Prostate gland (tissue), 2 donors: ENCODE measurements around the gene ADARB1. TPM values are rescaled to one million over a fixed set of nuclear protein-coding genes. Genes with fewer than 3 reads are reported as not detected.

Source experiments
- DNase-seq: peaks from one replicate; pipeline ENCODE4 v3.0.0-alpha.2; 2019; ENCODE audit warnings: low spot score
- H3K27ac ChIP-seq, 2 donors: fragments of 200-600 bp; sonication (generic); 2 replicates each; pipeline ENCODE4 v1.5.1; 2017 to 2019
- H3K27me3 ChIP-seq: fragments of 200-600 bp; sonication (generic); replicated peaks from 2 replicates; pipeline ENCODE4 v1.5.1; 2019; ENCODE audit not compliant: insufficient read depth
- H3K36me3 ChIP-seq, 2 donors: fragments of 200-600 bp; sonication (generic); 1 replicate in 1 of 2; 2 replicates in 1 of 2; pipeline versions ENCODE4 v1.5.1 to v1.8.1; 2017 to 2019
- H3K4me1 ChIP-seq: fragments of 200-600 bp; sonication (generic); replicated peaks from 2 replicates; pipeline ENCODE4 v1.5.1; 2019
- H3K4me3 ChIP-seq, 2 donors: fragments of 200-600 bp; sonication (generic); 2 replicates each; pipeline ENCODE4 v1.5.1; 2017 to 2019
- H3K9me3 ChIP-seq: fragments of 200-600 bp; sonication (generic); 2 replicates; pipeline ENCODE4 v1.5.1; 2017
- CTCF ChIP-seq, 4 experiments: fragments of 200-600 bp in 2 of 4; fragments of 450-650 bp in 2 of 4; sonication (generic) in 2 of 4; IDR thresholded peaks; 1 replicate in 3 of 4; 2 replicates in 1 of 4; pipeline ENCODE4 v1.5.1; 2016 to 2019; ENCODE audit warnings: antibody characterized with exemption in 4 of 4, mild to moderate bottlenecking in 2 of 4, moderate library complexity in 2 of 4
- POLR2A ChIP-seq: fragments of 450-650 bp; IDR thresholded peaks from one replicate; pipeline ENCODE4 v1.6.1; 2016; ENCODE audit warnings: antibody characterized with exemption, mild to moderate bottlenecking
- POLR2AphosphoS5 ChIP-seq: sonication (generic); formaldehyde crosslinking; IDR thresholded peaks from one replicate; pipeline ENCODE4 v1.6.1; 2017; ENCODE audit warnings: antibody characterized with exemption
- WGBS: methylation state at CpG from one replicate; pipeline ENCODE4 v1.1.5; 2018; 5-methylcytosine and 5-hydroxymethylcytosine counted together
- intact Hi-C: fragments of 100-400 bp; cut with DNase I; formaldehyde crosslinking; loops from one replicate; pipeline ENCODE4 v1.14.2; 2022
- total RNA-seq, 2 donors: library from RNA; depleted of rRNA; stranded (reverse); fragments of >200 nt; gene quantifications; one replicate each; pipeline ENCODE4 v1.1.0, GENCODE V29; 2016

The ADARB1 gene
- total RNA-seq, 2 donors from 2014 or later: 21.0 to 30.9 TPM

- intact Hi-C loops: loop anchor here (10.0 kb wide), 1 partner anchor 55 kb away; no protein-coding TSS in a partner anchor
- H3K4me3 ChIP-seq: no peak overlapping the region
- no peaks in the 10 kb centered on the region for H3K27me3 ChIP-seq
- H3K4me1 ChIP-seq: no peaks in the 10 kb centered on the region
- no peaks in the 10 kb centered on the region for H3K9me3 ChIP-seq
- no peak overlapping the region for H3K27ac ChIP-seq
- TF ChIP-seq CTCF (IDR thresholded peaks at IDR 0.05) (no peak), POLR2A (no peak)
- no peaks in the 10 kb centered on the region for H3K36me3 ChIP-seq
- WGBS: 97% methylated on average over 8 of the region's 8 CpGs
- DNase-seq: no peak
Measured at GRCh38 chr21:45200031-45200430, 125.7 kb downstream of the ADARB1 start.

GRCh38 chr21:45200581-45201296, 126.4 kb downstream of the ADARB1 start:
- Histone ChIP-seq H3K9me3 (no peaks in the 10 kb centered on the region), H3K4me1 (no peaks in the 10 kb centered on the region), H3K27me3 (no peaks in the 10 kb centered on the region), H3K36me3 (no peaks in the 10 kb centered on the region), H3K4me3 (no peak overlapping the region), H3K27ac (no peak overlapping the region)
- 86% methylated on average over 16 of the region's 16 CpGs for WGBS
- DNase-seq: no peak
- intact Hi-C loops: loop anchor here (10.0 kb wide), 1 partner anchor 56 kb away; no protein-coding TSS in a partner anchor
- TF ChIP-seq POLR2AphosphoS5 (no peak), POLR2A (no peak), CTCF (IDR thresholded peaks at IDR 0.05) (no peak)

GRCh38 chr21:45202344-45202743, 128.0 kb downstream of the ADARB1 start:
- H3K27ac ChIP-seq: no peak overlapping the region
- H3K9me3 ChIP-seq: no peaks in the 10 kb centered on the region
- no peaks in the 10 kb centered on the region for H3K4me1 ChIP-seq
- DNase-seq: no peak
- intact Hi-C loops: loop anchor here (10.0 kb wide), 1 partner anchor 58 kb away; no protein-coding TSS in a partner anchor
- no peaks in the 10 kb centered on the region for H3K27me3 ChIP-seq
- WGBS: 92% methylated on average over 9 of the region's 9 CpGs
- TF ChIP-seq POLR2AphosphoS5 (no peak), POLR2A (no peak), CTCF (IDR thresholded peaks at IDR 0.05) (no peak)
- no peaks in the 10 kb centered on the region for H3K36me3 ChIP-seq
- H3K4me3 ChIP-seq: no peak overlapping the region

GRCh38 chr21:45202889-45203288, 128.5 kb downstream of the ADARB1 start:
- DNase-seq: no peak
- TF ChIP-seq CTCF (IDR thresholded peaks at IDR 0.05) (no peak), POLR2AphosphoS5 (no peak), POLR2A (no peak)
- H3K36me3 ChIP-seq: no peaks in the 10 kb centered on the region
- no peaks in the 10 kb centered on the region for H3K4me1 ChIP-seq
- H3K27ac ChIP-seq: no peak overlapping the region
- no peak overlapping the region for H3K4me3 ChIP-seq
- H3K27me3 ChIP-seq: no peaks in the 10 kb centered on the region
- intact Hi-C loops: loop anchor here (10.0 kb wide), 1 partner anchor 58 kb away; no protein-coding TSS in a partner anchor
- 86% methylated on average over 16 of the region's 16 CpGs for WGBS
- no peaks in the 10 kb centered on the region for H3K9me3 ChIP-seq

GRCh38 chr21:45203983-45204382, 129.6 kb downstream of the ADARB1 start:
- DNase-seq: no peak
- WGBS: 86% methylated on average over 8 of the region's 8 CpGs
- intact Hi-C loops: loop anchor here (10.0 kb wide), 1 partner anchor 59 kb away; no protein-coding TSS in a partner anchor

More at GRCh38 chr21:45203983-45204382, 129.6 kb downstream of the ADARB1 start:
- no peak overlapping the region for H3K27ac ChIP-seq
- no peaks in the 10 kb centered on the region for H3K36me3 ChIP-seq
- H3K9me3 ChIP-seq: no peaks in the 10 kb centered on the region
- H3K4me3 ChIP-seq: no peak overlapping the region
- no peak for TF ChIP-seq POLR2A
- no peak for TF ChIP-seq CTCF (IDR thresholded peaks at IDR 0.05)
- TF ChIP-seq POLR2AphosphoS5: no peak
- no peaks in the 10 kb centered on the region for H3K27me3 ChIP-seq
- H3K4me1 ChIP-seq: no peaks in the 10 kb centered on the region
